HepG2 (cell line): Measurements from ENCODE around the gene CYP2U1. TPM values are rescaled to one million over a fixed set of nuclear protein-coding genes. Genes with fewer than 3 reads are reported as not detected.
A peak's percentile ranks its signal among the peaks of the same experiment; 100 is the strongest.

Experiments
- ATAC-seq: fragments of 200-7000 bp; cut with Tn5 transposase; 3 replicates; pipeline ENCODE4 v1.9.1; 2020; ENCODE audit warnings: mild to moderate bottlenecking, moderate library complexity
- BruUV-seq: library from RNA; stranded (reverse); fragments of 400-500 nt; replicated peaks from 2 replicates; lab custom pipeline; 2021; lab: Mats Ljungman, UMichigan
- CTCF ChIA-PET: fragments of 300-600 bp; formaldehyde crosslinking; extraction: SDS; loops from one replicate; lab custom pipeline; 2021; ENCODE audit warnings: low total read pairs, inconsistent platforms, low intra/inter-chr PET ratio; lab: Yijun Ruan, JAX
- POLR2A ChIA-PET: fragments of 350-600 bp; sonication (Branson Sonifier 250); formaldehyde crosslinking; loops from one replicate; lab custom pipeline; 2020; ENCODE audit warnings: antibody characterized with exemption, inconsistent platforms; lab: Yijun Ruan, JAX
- DNase-seq: peaks from one replicate; pipeline ENCODE4 v3.0.0-alpha.2; 2015; ENCODE audit warnings: low spot score
- FAIRE-seq: peaks from 3 replicates; lab custom pipeline; 2011; peaks lifted over from hg19 to GRCh38; lab: Jason Lieb, UNC
- H2AFZ ChIP-seq: one replicate; pipeline ENCODE4 v1.6.1; 2011; ENCODE audit warnings: low read length, inconsistent platforms
- H3K27ac ChIP-seq: fragments of 300-600 bp; 3 replicates; pipeline ENCODE4 v1.8.0; 2011; ENCODE audit warnings: mixed run types, mild to moderate bottlenecking, mixed read lengths, low read length, inconsistent platforms; ENCODE audit not compliant: insufficient read depth; ENCODE audit errors: extremely low read length
- H3K27me3 ChIP-seq, 2 experiments: fragments of 200-600 bp in 1 of 2; 2 replicates in 1 of 2; 3 replicates in 1 of 2; pipeline versions ENCODE4 v1.6.0 to v1.8.0; 2011; ENCODE audit warnings: low read length in 2 of 2, mild to moderate bottlenecking in 2 of 2, moderate library complexity in 2 of 2, inconsistent platforms in 1 of 2; ENCODE audit not compliant: insufficient read depth in 2 of 2, control insufficient read depth in 1 of 2
- H3K36me3 ChIP-seq, 2 experiments: fragments of 200-600 bp in 1 of 2; replicated peaks in 1 of 2; 2 replicates in 1 of 2; 3 replicates in 1 of 2; pipeline versions ENCODE4 v1.5.1 to v1.8.0; 2011; ENCODE audit warnings: low read length in 2 of 2, inconsistent platforms in 1 of 2; ENCODE audit not compliant: insufficient read depth in 2 of 2, control insufficient read depth in 1 of 2
- H3K4me1 ChIP-seq: 2 replicates; pipeline ENCODE4 v1.5.1; 2012; ENCODE audit warnings: low read length, inconsistent platforms; ENCODE audit not compliant: insufficient read depth
- H3K4me2 ChIP-seq: 2 replicates; pipeline ENCODE4 v1.6.0; 2011; ENCODE audit warnings: low read depth, low read length, inconsistent platforms
- H3K4me3 ChIP-seq, 3 experiments: fragments of 200-600 bp in 1 of 3; sonication (generic), shearing (Covaris generic) in 1 of 3; replicated peaks in 1 of 3; 2 replicates each; pipeline ENCODE4 v1.5.1; 2011 to 2016; ENCODE audit warnings: low read length in 3 of 3, inconsistent platforms in 2 of 3, low read depth in 2 of 3, mild to moderate bottlenecking in 2 of 3, control low read depth in 1 of 3, mixed read lengths in 1 of 3; ENCODE audit not compliant: insufficient read depth in 1 of 3
- H3K79me2 ChIP-seq: one replicate; pipeline ENCODE4 v1.6.1; 2011; ENCODE audit warnings: low read length, inconsistent platforms; ENCODE audit not compliant: insufficient read depth
- H3K9ac ChIP-seq: 2 replicates; pipeline ENCODE4 v1.6.0; 2011; ENCODE audit warnings: mild to moderate bottlenecking, low read depth, low read length, inconsistent platforms; ENCODE audit not compliant: insufficient read depth
- H3K9me3 ChIP-seq: 2 replicates; pipeline ENCODE4 v1.5.1; 2012; ENCODE audit warnings: mild to moderate bottlenecking, low read length
- H4K20me1 ChIP-seq: 2 replicates; pipeline ENCODE4 v1.6.0; 2011; ENCODE audit warnings: inconsistent platforms, mild to moderate bottlenecking, low read length, moderate library complexity; ENCODE audit not compliant: insufficient read depth
- ATRX ChIP-seq: sonication (generic); formaldehyde crosslinking; IDR thresholded peaks from 2 replicates; pipeline ENCODE4 v1.4.0; 2020; ENCODE audit warnings: missing genetic modification reagents, borderline replicate concordance
- GRHL1 ChIP-seq: sonication (generic); formaldehyde crosslinking; conservative IDR thresholded peaks from 2 replicates; pipeline ENCODE4 v1.8.0; 2022; ENCODE audit warnings: missing genetic modification reagents
- HES4 ChIP-seq: sonication (generic); formaldehyde crosslinking; IDR thresholded peaks from 2 replicates; pipeline ENCODE4 v1.9.0; 2021; ENCODE audit warnings: mild to moderate bottlenecking, missing genetic modification reagents, borderline replicate concordance
- KDM5A ChIP-seq: fragments of 200-600 bp; sonication (generic); IDR thresholded peaks from 2 replicates; pipeline ENCODE4 v1.7.0; 2018; ENCODE audit warnings: antibody characterized with exemption, mild to moderate bottlenecking, low read length, borderline replicate concordance
- MIXL1 ChIP-seq: IDR thresholded peaks from 2 replicates; pipeline ENCODE4 v1.6.1; 2016
- PAWR ChIP-seq: sonication (generic); formaldehyde crosslinking; IDR thresholded peaks from 2 replicates; pipeline ENCODE4 v1.4.0; 2020; ENCODE audit warnings: missing genetic modification reagents, mild to moderate bottlenecking, borderline replicate concordance
- PBX2 ChIP-seq: IDR thresholded peaks from 2 replicates; pipeline ENCODE4 v1.6.1; 2016; ENCODE audit warnings: control low read depth
- RCOR2 ChIP-seq: IDR thresholded peaks from 2 replicates; pipeline ENCODE4 v1.6.1; 2016; ENCODE audit warnings: missing biosample characterization, missing genetic modification reagents
- RFXANK ChIP-seq: IDR thresholded peaks from 2 replicates; pipeline ENCODE4 v1.6.1; 2016
- THYN1 ChIP-seq: sonication (generic); formaldehyde crosslinking; IDR thresholded peaks from 2 replicates; pipeline ENCODE4 v1.8.1; 2023; ENCODE audit warnings: low read depth, mild to moderate bottlenecking, moderate library complexity, missing genetic modification reagents, borderline replicate concordance
- ZMAT3 ChIP-seq: sonication (generic); formaldehyde crosslinking; conservative IDR thresholded peaks from 2 replicates; pipeline ENCODE4 v1.7.0; 2021; ENCODE audit warnings: missing genetic modification reagents
- ZMYM4 ChIP-seq: sonication (generic); formaldehyde crosslinking; IDR thresholded peaks from 2 replicates; pipeline ENCODE4 v1.8.1; 2023; ENCODE audit warnings: mild to moderate bottlenecking, missing genetic modification reagents
- ZNF24 ChIP-seq: fragments of 450-650 bp; IDR thresholded peaks from 2 replicates; pipeline ENCODE4 v1.6.1; 2017; ENCODE audit warnings: antibody characterized with exemption, mild to moderate bottlenecking
- ZNF253 ChIP-seq: sonication (generic); formaldehyde crosslinking; IDR thresholded peaks from 2 replicates; pipeline ENCODE4 v1.8.0; 2022; ENCODE audit warnings: mild to moderate bottlenecking, missing genetic modification reagents, borderline replicate concordance
- ZNF30 ChIP-seq: sonication (generic); formaldehyde crosslinking; IDR thresholded peaks from 2 replicates; pipeline ENCODE4 v1.5.0; 2020; ENCODE audit warnings: mild to moderate bottlenecking, missing genetic modification reagents
- ZNF766 ChIP-seq: sonication (generic); formaldehyde crosslinking; IDR thresholded peaks from 2 replicates; pipeline ENCODE4 v1.5.0; 2020; ENCODE audit warnings: missing genetic modification reagents, borderline replicate concordance
- ZNF788 ChIP-seq: sonication (generic); formaldehyde crosslinking; IDR thresholded peaks from 2 replicates; pipeline ENCODE4 v1.5.0; 2020; ENCODE audit warnings: mild to moderate bottlenecking, missing genetic modification reagents, borderline replicate concordance
- WGBS: methylation state at CpG from one replicate; pipeline ENCODE4 v1.1.6; 2017; ENCODE audit warnings: low lambda C conversion rate; 5-methylcytosine and 5-hydroxymethylcytosine counted together
- in situ Hi-C: cut with HindIII; loops from 2 replicates; pipeline ENCODE4 v1.10.0; 2017; ENCODE audit warnings: low pct_unique_long_range_greater_than_20kb; ENCODE audit not compliant: extremely low pct_ligation_motif_present
- intact Hi-C: fragments of 100-400 bp; cut with micrococcal nuclease; formaldehyde crosslinking; loops from one replicate; pipeline ENCODE4 v1.10.0; 2022; ENCODE audit not compliant: unreplicated experiment
- polyA plus RNA-seq, 8 experiments: library from polyadenylated mRNA; depleted of rRNA in 3 of 8; stranded (reverse) in 7 of 8; unstranded in 1 of 8; fragments of >200 nt; fragmentation: Illumina TruSeq in 4 of 8; extraction: Trizol in 4 of 8; gene quantifications; 2 replicates each; pipeline versions ENCODE4 v1.2.1 to v1.2.3, GENCODE V29; 2011 to 2016; ENCODE audit warnings: low read depth in 4 of 8, missing spikeins in 1 of 8, mixed read lengths in 1 of 8; ENCODE audit not compliant: insufficient read depth in 1 of 8
- total RNA-seq, 5 experiments: library from RNA; depleted of rRNA; stranded (reverse); fragments of >200 nt; fragmentation: Illumina TruSeq; extraction: Trizol; gene quantifications; 2 replicates each; pipeline ENCODE4 v1.2.3, GENCODE V29; 2016; ENCODE audit warnings: low read depth in 1 of 5
- TF ChIP-seq, protein P1 (sequence below): IDR thresholded peaks from 2 replicates; pipeline ENCODE4 v1.6.1; 2016; ENCODE audit warnings: low read depth
- TF ChIP-seq, protein P2 (sequence below): IDR thresholded peaks from 2 replicates; pipeline ENCODE4 v1.6.1; 2016; ENCODE audit warnings: low read depth, control low read depth

The CYP2U1 gene
- total and polyA plus RNA-seq, 2 of the 13 experiments (the other 11 are each of a cell fraction or from before 2014, with no cell fraction given), result 1.4 to 3.4 TPM

DNA sequence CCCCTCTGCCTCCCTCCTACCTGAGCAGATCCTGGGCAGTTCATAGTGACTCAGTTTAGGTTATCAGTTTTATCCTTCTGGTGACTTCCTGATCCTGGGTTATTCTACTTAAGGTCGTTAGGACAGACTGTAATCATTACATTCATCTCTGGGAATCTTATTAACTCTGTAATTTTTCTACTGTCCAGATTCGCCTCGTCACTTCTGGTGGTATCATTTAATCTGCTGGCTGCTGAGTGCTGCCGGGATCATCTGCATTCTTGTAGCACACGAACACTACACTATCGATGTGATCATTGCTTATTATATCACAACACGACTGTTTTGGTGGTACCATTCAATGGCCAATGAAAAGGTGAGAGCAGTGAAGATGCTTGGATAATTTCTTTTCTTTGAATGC, 23.0 kb upstream of the CYP2U1 start (continued):
- no peak for TF ChIP-seq THYN1 (CRISPR knock-in tag)
- no peak for TF ChIP-seq GRHL1 (CRISPR knock-in tag)
- TF ChIP-seq ATRX, result no peak
- TF ChIP-seq ZNF788, result no peak
- TF ChIP-seq, all 625 proteins: peak for 0

- Histone ChIP-seq H3K27me3 (no peaks in the 10 kb centered on the region), H3K4me2 (no peak overlapping the region), H3K79me2 (no peaks in the 10 kb centered on the region), H3K4me3 (no peak overlapping the region), H3K27ac (no peak overlapping the region), H3K36me3 (no peaks in the 10 kb centered on the region), H3K9ac (no peak overlapping the region), H4K20me1 (no peaks in the 10 kb centered on the region), H2AFZ (no peak overlapping the region), H3K9me3 (no peaks in the 10 kb centered on the region), H3K4me1 (no peaks in the 10 kb centered on the region)
- DNase-seq (peak; percentile 59), ATAC-seq (peak; percentile 82), FAIRE-seq (peak; percentile 79)
- intact Hi-C loops (loop anchor here (1.0 to 5.0 kb wide), 3 partner anchors 86 to 336 kb away; no protein-coding TSS in a partner anchor), in situ Hi-C loops (loop anchor here (5.0 kb wide), 1 partner anchor 156 kb away; no protein-coding TSS in a partner anchor)
- 13% methylated on average over 2 of the region's 2 CpGs for WGBS
- ChIA-PET CTCF (interaction anchor here (1.2 to 4.5 kb wide), 2 partner anchors 151 to 155 kb away, joined by 3 to 72 read pairs; no protein-coding TSS in a partner anchor), POLR2A (no interaction called here)
- no TSS peak for BruUV-seq
- no peak for TF ChIP-seq ZNF766 (CRISPR knock-in tag)
- TF ChIP-seq ZNF253 (CRISPR knock-in tag), result no peak
- TF ChIP-seq, protein P1, sequence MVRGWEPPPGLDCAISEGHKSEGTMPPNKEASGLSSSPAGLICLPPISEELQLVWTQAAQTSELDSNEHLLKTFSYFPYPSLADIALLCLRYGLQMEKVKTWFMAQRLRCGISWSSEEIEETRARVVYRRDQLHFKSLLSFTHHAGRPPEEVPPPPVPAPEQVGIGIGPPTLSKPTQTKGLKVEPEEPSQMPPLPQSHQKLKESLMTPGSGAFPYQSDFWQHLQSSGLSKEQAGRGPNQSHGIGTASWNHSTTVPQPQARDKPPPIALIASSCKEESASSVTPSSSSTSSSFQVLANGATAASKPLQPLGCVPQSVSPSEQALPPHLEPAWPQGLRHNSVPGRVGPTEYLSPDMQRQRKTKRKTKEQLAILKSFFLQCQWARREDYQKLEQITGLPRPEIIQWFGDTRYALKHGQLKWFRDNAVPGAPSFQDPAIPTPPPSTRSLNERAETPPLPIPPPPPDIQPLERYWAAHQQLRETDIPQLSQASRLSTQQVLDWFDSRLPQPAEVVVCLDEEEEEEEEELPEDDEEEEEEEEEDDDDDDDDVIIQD (CRISPR knock-in tag), result 0 out of 2 replicates have a peak, but pooled peaks have one; percentile 26
- no peak for TF ChIP-seq KDM5A
- TF ChIP-seq ZNF24, result no peak
- no peak for TF ChIP-seq ZMAT3
- TF ChIP-seq ZMYM4, result no peak
- no peak for TF ChIP-seq PBX2 (CRISPR knock-in tag)
- TF ChIP-seq HES4 (CRISPR knock-in tag), result no peak
- TF ChIP-seq, protein P2, sequence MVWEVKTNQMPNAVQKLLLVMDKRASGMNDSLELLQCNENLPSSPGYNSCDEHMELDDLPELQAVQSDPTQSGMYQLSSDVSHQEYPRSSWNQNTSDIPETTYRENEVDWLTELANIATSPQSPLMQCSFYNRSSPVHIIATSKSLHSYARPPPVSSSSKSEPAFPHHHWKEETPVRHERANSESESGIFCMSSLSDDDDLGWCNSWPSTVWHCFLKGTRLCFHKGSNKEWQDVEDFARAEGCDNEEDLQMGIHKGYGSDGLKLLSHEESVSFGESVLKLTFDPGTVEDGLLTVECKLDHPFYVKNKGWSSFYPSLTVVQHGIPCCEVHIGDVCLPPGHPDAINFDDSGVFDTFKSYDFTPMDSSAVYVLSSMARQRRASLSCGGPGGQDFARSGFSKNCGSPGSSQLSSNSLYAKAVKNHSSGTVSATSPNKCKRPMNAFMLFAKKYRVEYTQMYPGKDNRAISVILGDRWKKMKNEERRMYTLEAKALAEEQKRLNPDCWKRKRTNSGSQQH (CRISPR knock-in tag), result no peak
- no peak for TF ChIP-seq ZNF30 (CRISPR knock-in tag)
- no peak for TF ChIP-seq RFXANK
- TF ChIP-seq MIXL1 (CRISPR knock-in tag), result 0 out of 2 replicates have a peak, but pooled peaks have one; percentile 29
- TF ChIP-seq RCOR2 (CRISPR knock-in tag), result no peak
- TF ChIP-seq PAWR, result no peak
Measured at GRCh38 chr4:107913283-107913899, 18.0 kb upstream of the CYP2U1 start.
